ENCODE measurements around the gene PTPRU. TPM values are rescaled to one million over a fixed set of nuclear protein-coding genes. Genes with fewer than 3 reads are reported as not detected.

PTPRU gene
- polyA plus RNA-seq, 1 of the 3 experiments (the other 2 are of a cell fraction), result 3.5 TPM

GRCh38 chr1:29271724-29272123 is 35.4 kb downstream of the PTPRU start:
- 58% methylated on average over 5 of the region's 7 CpGs for WGBS (ENCODE audit: low lambda C conversion rate)

GRCh38 chr1:29272147-29272907 is 36.0 kb downstream of the PTPRU start:
- CTCF ChIA-PET, result no interaction called here

More at GRCh38 chr1:29271724-29272123, 35.4 kb downstream of the PTPRU start:
- peak overlapping the region; percentile 55 for H3K4me2 ChIP-seq
- H3K9ac ChIP-seq, result no peak overlapping the region
- H3K4me1 ChIP-seq (ENCODE audit: control insufficient read depth in 1 of 2, insufficient read depth in 2 of 2, low read depth in 1 of 2, low read length in 1 of 2), result peaks cover 3 to 10% of the 10 kb centered on the region in 2 experiments; a peak in 2 of 4 replicates
- no peaks in the 10 kb centered on the region for H3K79me2 ChIP-seq (ENCODE audit: insufficient read depth)
- CTCF ChIA-PET, result interaction anchor here (0.8 to 1.8 kb wide), 3 partner anchors 10 to 25 kb away, joined by 3 to 4 read pairs (median 4); no protein-coding TSS in a partner anchor
- no peaks in the 10 kb centered on the region for H4K20me1 ChIP-seq (ENCODE audit: insufficient read depth)
- no peak overlapping the region for H2AFZ ChIP-seq (ENCODE audit: low read depth)
- no peak overlapping the region for H3K27ac ChIP-seq (ENCODE audit: low read depth in 2 of 2, low read length in 1 of 2)
- no peaks in the 10 kb centered on the region for H3K27me3 ChIP-seq (ENCODE audit: insufficient read depth)
- H3K9me2 ChIP-seq, result no peaks in the 10 kb centered on the region
- TF ChIP-seq YY1 (IDR thresholded peaks at IDR 0.05; ENCODE audit: low read depth) (no peak), SIN3A (IDR thresholded peaks at IDR 0.05; ENCODE audit: borderline replicate concordance, low read depth, low read length) (no peak), RFX5 (IDR thresholded peaks at IDR 0.05; ENCODE audit: low read length) (no peak), EZH2phosphoT487 (IDR thresholded peaks at IDR 0.05; ENCODE audit: borderline replicate concordance, low read depth) (no peak), TEAD4 (IDR thresholded peaks at IDR 0.05; ENCODE audit: borderline replicate concordance, insufficient read depth) (peak; percentile 56; the same call in 1 of the 2 replicates), SMC3 (IDR thresholded peaks at IDR 0.05; ENCODE audit: low read depth, low read length) (no peak)
- DNase-seq, result no peak
- H3K9me3 ChIP-seq, result no peaks in the 10 kb centered on the region
- no peaks in the 10 kb centered on the region for H3F3A ChIP-seq (replicated peaks; ENCODE audit: insufficient read depth)
- H3K36me3 ChIP-seq (replicated peaks in 1 of 2; ENCODE audit: control insufficient read depth in 1 of 2, insufficient read depth in 2 of 2, low read length in 1 of 2), result no peaks in the 10 kb centered on the region
- POLR2A ChIA-PET, result no interaction called here
- no peak overlapping the region for H3K4me3 ChIP-seq (ENCODE audit: low read depth in 2 of 2, low read length in 1 of 2)

More at GRCh38 chr1:29272147-29272907, 36.0 kb downstream of the PTPRU start:
- no peaks in the 10 kb centered on the region for H3K36me3 ChIP-seq (replicated peaks in 1 of 2; ENCODE audit: control insufficient read depth in 1 of 2, insufficient read depth in 2 of 2, low read length in 1 of 2)
- no peak overlapping the region for H3K4me3 ChIP-seq (ENCODE audit: low read depth in 2 of 2, low read length in 1 of 2)
- H3K79me2 ChIP-seq (ENCODE audit: insufficient read depth), result no peaks in the 10 kb centered on the region
- H2AFZ ChIP-seq (ENCODE audit: low read depth), result no peak overlapping the region
- no peak for DNase-seq
- H3K27me3 ChIP-seq (ENCODE audit: insufficient read depth), result no peaks in the 10 kb centered on the region
- peak overlapping the region; percentile 55 for H3K4me2 ChIP-seq
- 75% methylated on average over 6 of the region's 6 CpGs for WGBS (ENCODE audit: low lambda C conversion rate)
- no peak overlapping the region for H3K27ac ChIP-seq (ENCODE audit: low read depth in 2 of 2, low read length in 1 of 2)
- no peaks in the 10 kb centered on the region for H3F3A ChIP-seq (replicated peaks; ENCODE audit: insufficient read depth)
- TF ChIP-seq IRF3 (IDR thresholded peaks at IDR 0.05; ENCODE audit: low read depth, low read length), result no peak
- no peak for TF ChIP-seq JUND (IDR thresholded peaks at IDR 0.05)
- TF ChIP-seq FOSL2 (IDR thresholded peaks at IDR 0.05; ENCODE audit: borderline replicate concordance, low read depth), result no peak
- no peak for TF ChIP-seq USF2 (IDR thresholded peaks at IDR 0.05; ENCODE audit: borderline replicate concordance, low read depth, low read length)
- no peak for TF ChIP-seq CTCF (IDR thresholded peaks at IDR 0.05)
- TF ChIP-seq FOXJ3 (CRISPR knock-in tag; IDR thresholded peaks at IDR 0.05), result no peak
- no peak for TF ChIP-seq RXRA (IDR thresholded peaks at IDR 0.05; ENCODE audit: borderline replicate concordance, low read depth)
- TF ChIP-seq ZBTB33 (IDR thresholded peaks at IDR 0.05; ENCODE audit: borderline replicate concordance, low read depth), result no peak
- no peaks in the 10 kb centered on the region for H3K9me2 ChIP-seq
- POLR2A ChIA-PET, result no interaction called here
- H3K9me3 ChIP-seq, result no peaks in the 10 kb centered on the region
- no peaks in the 10 kb centered on the region for H4K20me1 ChIP-seq (ENCODE audit: insufficient read depth)
- peaks cover 3 to 10% of the 10 kb centered on the region in 2 experiments; a peak in 2 of 4 replicates for H3K4me1 ChIP-seq (ENCODE audit: control insufficient read depth in 1 of 2, insufficient read depth in 2 of 2, low read depth in 1 of 2, low read length in 1 of 2)
- no peak overlapping the region for H3K9ac ChIP-seq

Data from SK-N-SH (cell line).